ENCODE results near the gene KIAA0825. TPM values are rescaled to one million over a fixed set of nuclear protein-coding genes. Genes with fewer than 3 reads are reported as not detected.

The KIAA0825 gene
- total and polyA plus RNA-seq, 2 experiments from 2014 or later, result 1.7 to 1.8 TPM

DNA sequence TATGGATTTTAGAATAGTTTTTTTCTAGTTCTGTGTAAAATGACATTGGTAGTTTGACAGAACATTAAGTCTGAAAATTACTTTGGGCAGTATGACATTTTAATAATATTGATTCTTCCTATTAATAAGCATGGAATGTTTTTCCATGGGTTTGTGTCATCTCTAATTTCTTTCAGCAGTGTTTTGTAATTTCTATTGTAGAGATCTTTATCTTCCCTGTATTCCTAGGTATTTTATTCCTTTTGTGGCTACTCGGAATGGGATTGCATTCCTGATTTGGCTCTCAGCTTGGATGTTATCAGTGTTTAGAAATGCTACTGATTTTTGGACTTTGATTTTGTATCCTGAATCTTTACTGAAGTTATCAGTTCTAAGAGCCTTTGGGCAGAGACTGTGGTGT, 420.4 kb downstream of the KIAA0825 start:
- H3K27me3 ChIP-seq (ENCODE audit: insufficient read depth), result no peaks in the 10 kb centered on the region
- TF ChIP-seq EZH2 (IDR thresholded peaks at IDR 0.05; ENCODE audit: low read depth, unreplicated experiment), result no peak
- no peak for TF ChIP-seq JUNB (IDR thresholded peaks at IDR 0.05; ENCODE audit: unreplicated experiment)
- TF ChIP-seq STAT1 (IDR thresholded peaks at IDR 0.05; ENCODE audit: unreplicated experiment), result no peak
- TF ChIP-seq ZNF331 (CRISPR knock-in tag; IDR thresholded peaks at IDR 0.05; ENCODE audit: low read depth), result no peak
- TF ChIP-seq ZNF114 (CRISPR knock-in tag; IDR thresholded peaks at IDR 0.05), result no peak
- no peak for TF ChIP-seq CREB1 (CRISPR knock-in tag; IDR thresholded peaks at IDR 0.05; ENCODE audit: low read depth)
- TF ChIP-seq, protein P1, sequence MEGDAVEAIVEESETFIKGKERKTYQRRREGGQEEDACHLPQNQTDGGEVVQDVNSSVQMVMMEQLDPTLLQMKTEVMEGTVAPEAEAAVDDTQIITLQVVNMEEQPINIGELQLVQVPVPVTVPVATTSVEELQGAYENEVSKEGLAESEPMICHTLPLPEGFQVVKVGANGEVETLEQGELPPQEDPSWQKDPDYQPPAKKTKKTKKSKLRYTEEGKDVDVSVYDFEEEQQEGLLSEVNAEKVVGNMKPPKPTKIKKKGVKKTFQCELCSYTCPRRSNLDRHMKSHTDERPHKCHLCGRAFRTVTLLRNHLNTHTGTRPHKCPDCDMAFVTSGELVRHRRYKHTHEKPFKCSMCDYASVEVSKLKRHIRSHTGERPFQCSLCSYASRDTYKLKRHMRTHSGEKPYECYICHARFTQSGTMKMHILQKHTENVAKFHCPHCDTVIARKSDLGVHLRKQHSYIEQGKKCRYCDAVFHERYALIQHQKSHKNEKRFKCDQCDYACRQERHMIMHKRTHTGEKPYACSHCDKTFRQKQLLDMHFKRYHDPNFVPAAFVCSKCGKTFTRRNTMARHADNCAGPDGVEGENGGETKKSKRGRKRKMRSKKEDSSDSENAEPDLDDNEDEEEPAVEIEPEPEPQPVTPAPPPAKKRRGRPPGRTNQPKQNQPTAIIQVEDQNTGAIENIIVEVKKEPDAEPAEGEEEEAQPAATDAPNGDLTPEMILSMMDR (conservative IDR thresholded peaks at IDR 0.05; ENCODE audit: low read depth in 2 of 2), result no peak
- TF ChIP-seq, protein P2, sequence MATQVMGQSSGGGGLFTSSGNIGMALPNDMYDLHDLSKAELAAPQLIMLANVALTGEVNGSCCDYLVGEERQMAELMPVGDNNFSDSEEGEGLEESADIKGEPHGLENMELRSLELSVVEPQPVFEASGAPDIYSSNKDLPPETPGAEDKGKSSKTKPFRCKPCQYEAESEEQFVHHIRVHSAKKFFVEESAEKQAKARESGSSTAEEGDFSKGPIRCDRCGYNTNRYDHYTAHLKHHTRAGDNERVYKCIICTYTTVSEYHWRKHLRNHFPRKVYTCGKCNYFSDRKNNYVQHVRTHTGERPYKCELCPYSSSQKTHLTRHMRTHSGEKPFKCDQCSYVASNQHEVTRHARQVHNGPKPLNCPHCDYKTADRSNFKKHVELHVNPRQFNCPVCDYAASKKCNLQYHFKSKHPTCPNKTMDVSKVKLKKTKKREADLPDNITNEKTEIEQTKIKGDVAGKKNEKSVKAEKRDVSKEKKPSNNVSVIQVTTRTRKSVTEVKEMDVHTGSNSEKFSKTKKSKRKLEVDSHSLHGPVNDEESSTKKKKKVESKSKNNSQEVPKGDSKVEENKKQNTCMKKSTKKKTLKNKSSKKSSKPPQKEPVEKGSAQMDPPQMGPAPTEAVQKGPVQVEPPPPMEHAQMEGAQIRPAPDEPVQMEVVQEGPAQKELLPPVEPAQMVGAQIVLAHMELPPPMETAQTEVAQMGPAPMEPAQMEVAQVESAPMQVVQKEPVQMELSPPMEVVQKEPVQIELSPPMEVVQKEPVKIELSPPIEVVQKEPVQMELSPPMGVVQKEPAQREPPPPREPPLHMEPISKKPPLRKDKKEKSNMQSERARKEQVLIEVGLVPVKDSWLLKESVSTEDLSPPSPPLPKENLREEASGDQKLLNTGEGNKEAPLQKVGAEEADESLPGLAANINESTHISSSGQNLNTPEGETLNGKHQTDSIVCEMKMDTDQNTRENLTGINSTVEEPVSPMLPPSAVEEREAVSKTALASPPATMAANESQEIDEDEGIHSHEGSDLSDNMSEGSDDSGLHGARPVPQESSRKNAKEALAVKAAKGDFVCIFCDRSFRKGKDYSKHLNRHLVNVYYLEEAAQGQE (IDR thresholded peaks at IDR 0.05; ENCODE audit: unreplicated experiment), result no peak
- no peak for TF ChIP-seq NANOG (IDR thresholded peaks at IDR 0.05; ENCODE audit: borderline replicate concordance)
- no peak for TF ChIP-seq EZH2phosphoT487 (IDR thresholded peaks at IDR 0.05; ENCODE audit: unreplicated experiment)
- H3K4me3 Mint-ChIP-seq, result no peak overlapping the region
- DNase-seq (ENCODE audit: low spot score), result no peak
- no peak overlapping the region; the same call in 1 of the 2 replicates for H3K27ac Mint-ChIP-seq
- no peaks in the 10 kb centered on the region for H3K9me2 ChIP-seq (ENCODE audit: insufficient read depth)
- peaks cover 7% of the 10 kb centered on the region for H4K20me1 ChIP-seq (replicated peaks; ENCODE audit: insufficient read depth)
- H3K4me1 ChIP-seq (ENCODE audit: insufficient read depth), result peaks cover 8% of the 10 kb centered on the region
- H3K36me3 Mint-ChIP-seq (ENCODE audit: low read depth), result peaks cover 7% of the 10 kb centered on the region
- H3K27me3 Mint-ChIP-seq (ENCODE audit: insufficient read depth, low read depth, poor library complexity), result peaks cover 7% of the 10 kb centered on the region
- peaks cover 36% of the 10 kb centered on the region for H3K4me1 Mint-ChIP-seq
- no peak overlapping the region for H2AFZ ChIP-seq
- no peaks in the 10 kb centered on the region for H3K36me3 ChIP-seq (ENCODE audit: insufficient read depth)
- no peak overlapping the region for H3K4me3 ChIP-seq
- H3K79me2 ChIP-seq (replicated peaks; ENCODE audit: insufficient read depth), result peaks cover 6% of the 10 kb centered on the region; the same call in 1 of the 2 replicates
- no peak overlapping the region for H3K27ac ChIP-seq (ENCODE audit: low read depth)
- no peak for ATAC-seq
- no peaks in the 10 kb centered on the region for H3F3A ChIP-seq (replicated peaks; ENCODE audit: low read depth)
- no peak overlapping the region for H3K4me2 ChIP-seq
- no peaks in the 10 kb centered on the region; the same call in 2 of the 3 replicates for H3K9me3 Mint-ChIP-seq

DNA sequence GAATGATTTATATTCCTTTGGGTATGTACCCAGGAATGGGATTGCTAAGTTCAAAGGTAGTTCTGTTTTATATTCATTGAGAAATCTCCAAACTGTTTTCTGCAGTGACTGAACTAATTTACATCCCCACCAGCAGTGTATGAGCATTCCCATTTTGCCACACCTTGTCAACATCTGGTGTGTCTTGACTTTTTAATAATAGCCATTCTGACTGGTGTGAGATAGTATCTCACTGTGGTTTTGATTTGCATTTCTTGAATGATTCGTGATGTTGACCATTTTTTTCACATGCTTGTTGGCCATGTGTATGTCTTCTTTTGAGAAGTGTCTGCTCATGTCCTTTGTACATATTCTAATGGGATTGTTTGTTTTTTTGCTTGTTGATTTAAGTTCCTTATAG, 421.5 kb downstream of the KIAA0825 start:
- H3K4me3 ChIP-seq, result no peak overlapping the region
- no peaks in the 10 kb centered on the region for H3K36me3 ChIP-seq (ENCODE audit: insufficient read depth)
- Mint-ChIP-seq H3K27me3 (ENCODE audit: insufficient read depth, low read depth, poor library complexity) (peaks cover 7% of the 10 kb centered on the region), H3K36me3 (ENCODE audit: low read depth) (peaks cover 7% of the 10 kb centered on the region), H3K27ac (no peak overlapping the region), H3K9me3 (no peaks in the 10 kb centered on the region; the same call in 2 of the 3 replicates), H3K4me3 (no peak overlapping the region), H3K4me1 (peaks cover 43% of the 10 kb centered on the region)
- H3K4me1 ChIP-seq (ENCODE audit: insufficient read depth), result peaks cover 19% of the 10 kb centered on the region
- H2AFZ ChIP-seq, result no peak overlapping the region
- no peaks in the 10 kb centered on the region for H3F3A ChIP-seq (replicated peaks; ENCODE audit: low read depth)
- ATAC-seq (no peak), DNase-seq (ENCODE audit: low spot score) (no peak)
- H4K20me1 ChIP-seq (replicated peaks; ENCODE audit: insufficient read depth), result peaks cover 9% of the 10 kb centered on the region
- peaks cover 3% of the 10 kb centered on the region; the same call in 1 of the 2 replicates for H3K79me2 ChIP-seq (replicated peaks; ENCODE audit: insufficient read depth)
- no peaks in the 10 kb centered on the region for H3K27me3 ChIP-seq (ENCODE audit: insufficient read depth)
- H3K4me2 ChIP-seq, result no peak overlapping the region
- H3K27ac ChIP-seq (ENCODE audit: low read depth), result no peak overlapping the region
- no peaks in the 10 kb centered on the region for H3K9me2 ChIP-seq (ENCODE audit: insufficient read depth)
- TF ChIP-seq, protein P3, sequence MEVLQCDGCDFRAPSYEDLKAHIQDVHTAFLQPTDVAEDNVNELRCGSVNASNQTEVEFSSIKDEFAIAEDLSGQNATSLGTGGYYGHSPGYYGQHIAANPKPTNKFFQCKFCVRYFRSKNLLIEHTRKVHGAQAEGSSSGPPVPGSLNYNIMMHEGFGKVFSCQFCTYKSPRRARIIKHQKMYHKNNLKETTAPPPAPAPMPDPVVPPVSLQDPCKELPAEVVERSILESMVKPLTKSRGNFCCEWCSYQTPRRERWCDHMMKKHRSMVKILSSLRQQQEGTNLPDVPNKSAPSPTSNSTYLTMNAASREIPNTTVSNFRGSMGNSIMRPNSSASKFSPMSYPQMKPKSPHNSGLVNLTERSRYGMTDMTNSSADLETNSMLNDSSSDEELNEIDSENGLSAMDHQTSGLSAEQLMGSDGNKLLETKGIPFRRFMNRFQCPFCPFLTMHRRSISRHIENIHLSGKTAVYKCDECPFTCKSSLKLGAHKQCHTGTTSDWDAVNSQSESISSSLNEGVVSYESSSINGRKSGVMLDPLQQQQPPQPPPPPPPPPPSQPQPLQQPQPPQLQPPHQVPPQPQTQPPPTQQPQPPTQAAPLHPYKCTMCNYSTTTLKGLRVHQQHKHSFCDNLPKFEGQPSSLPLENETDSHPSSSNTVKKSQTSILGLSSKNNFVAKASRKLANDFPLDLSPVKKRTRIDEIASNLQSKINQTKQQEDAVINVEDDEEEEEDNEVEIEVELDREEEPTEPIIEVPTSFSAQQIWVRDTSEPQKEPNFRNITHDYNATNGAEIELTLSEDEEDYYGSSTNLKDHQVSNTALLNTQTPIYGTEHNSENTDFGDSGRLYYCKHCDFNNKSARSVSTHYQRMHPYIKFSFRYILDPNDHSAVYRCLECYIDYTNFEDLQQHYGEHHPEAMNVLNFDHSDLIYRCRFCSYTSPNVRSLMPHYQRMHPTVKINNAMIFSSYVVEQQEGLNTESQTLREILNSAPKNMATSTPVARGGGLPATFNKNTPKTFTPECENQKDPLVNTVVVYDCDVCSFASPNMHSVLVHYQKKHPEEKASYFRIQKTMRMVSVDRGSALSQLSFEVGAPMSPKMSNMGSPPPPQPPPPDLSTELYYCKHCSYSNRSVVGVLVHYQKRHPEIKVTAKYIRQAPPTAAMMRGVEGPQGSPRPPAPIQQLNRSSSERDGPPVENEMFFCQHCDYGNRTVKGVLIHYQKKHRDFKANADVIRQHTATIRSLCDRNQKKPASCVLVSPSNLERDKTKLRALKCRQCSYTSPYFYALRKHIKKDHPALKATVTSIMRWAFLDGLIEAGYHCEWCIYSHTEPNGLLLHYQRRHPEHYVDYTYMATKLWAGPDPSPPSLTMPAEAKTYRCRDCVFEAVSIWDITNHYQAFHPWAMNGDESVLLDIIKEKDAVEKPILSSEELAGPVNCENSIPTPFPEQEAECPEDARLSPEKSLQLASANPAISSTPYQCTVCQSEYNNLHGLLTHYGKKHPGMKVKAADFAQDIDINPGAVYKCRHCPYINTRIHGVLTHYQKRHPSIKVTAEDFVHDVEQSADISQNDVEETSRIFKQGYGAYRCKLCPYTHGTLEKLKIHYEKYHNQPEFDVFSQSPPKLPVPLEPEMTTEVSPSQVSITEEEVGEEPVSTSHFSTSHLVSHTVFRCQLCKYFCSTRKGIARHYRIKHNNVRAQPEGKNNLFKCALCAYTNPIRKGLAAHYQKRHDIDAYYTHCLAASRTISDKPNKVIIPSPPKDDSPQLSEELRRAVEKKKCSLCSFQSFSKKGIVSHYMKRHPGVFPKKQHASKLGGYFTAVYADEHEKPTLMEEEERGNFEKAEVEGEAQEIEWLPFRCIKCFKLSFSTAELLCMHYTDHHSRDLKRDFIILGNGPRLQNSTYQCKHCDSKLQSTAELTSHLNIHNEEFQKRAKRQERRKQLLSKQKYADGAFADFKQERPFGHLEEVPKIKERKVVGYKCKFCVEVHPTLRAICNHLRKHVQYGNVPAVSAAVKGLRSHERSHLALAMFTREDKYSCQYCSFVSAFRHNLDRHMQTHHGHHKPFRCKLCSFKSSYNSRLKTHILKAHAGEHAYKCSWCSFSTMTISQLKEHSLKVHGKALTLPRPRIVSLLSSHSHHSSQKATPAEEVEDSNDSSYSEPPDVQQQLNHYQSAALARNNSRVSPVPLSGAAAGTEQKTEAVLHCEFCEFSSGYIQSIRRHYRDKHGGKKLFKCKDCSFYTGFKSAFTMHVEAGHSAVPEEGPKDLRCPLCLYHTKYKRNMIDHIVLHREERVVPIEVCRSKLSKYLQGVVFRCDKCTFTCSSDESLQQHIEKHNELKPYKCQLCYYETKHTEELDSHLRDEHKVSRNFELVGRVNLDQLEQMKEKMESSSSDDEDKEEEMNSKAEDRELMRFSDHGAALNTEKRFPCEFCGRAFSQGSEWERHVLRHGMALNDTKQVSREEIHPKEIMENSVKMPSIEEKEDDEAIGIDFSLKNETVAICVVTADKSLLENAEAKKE (CRISPR knock-in tag; IDR thresholded peaks at IDR 0.05), result no peak
- no peak for TF ChIP-seq CREB1 (CRISPR knock-in tag; IDR thresholded peaks at IDR 0.05; ENCODE audit: low read depth)
- TF ChIP-seq ZNF114 (CRISPR knock-in tag; IDR thresholded peaks at IDR 0.05), result no peak
- TF ChIP-seq EZH2 (IDR thresholded peaks at IDR 0.05; ENCODE audit: low read depth, unreplicated experiment), result no peak

All from GM23338 (cell line).